GM19463 (cell line): Measurements from ENCODE around the gene ST6GAL1.
A peak's percentile ranks its signal among the peaks of the same experiment; 100 is the strongest.

ENCODE experiments used
- ATAC-seq: cut with Tn5 transposase; IDR thresholded peaks from one replicate; pipeline ENCODE4 v1.9.1; 2021; ENCODE audit warnings: mild to moderate bottlenecking, moderate library complexity; ENCODE audit not compliant: unreplicated experiment

ST6GAL1 gene

DNA sequence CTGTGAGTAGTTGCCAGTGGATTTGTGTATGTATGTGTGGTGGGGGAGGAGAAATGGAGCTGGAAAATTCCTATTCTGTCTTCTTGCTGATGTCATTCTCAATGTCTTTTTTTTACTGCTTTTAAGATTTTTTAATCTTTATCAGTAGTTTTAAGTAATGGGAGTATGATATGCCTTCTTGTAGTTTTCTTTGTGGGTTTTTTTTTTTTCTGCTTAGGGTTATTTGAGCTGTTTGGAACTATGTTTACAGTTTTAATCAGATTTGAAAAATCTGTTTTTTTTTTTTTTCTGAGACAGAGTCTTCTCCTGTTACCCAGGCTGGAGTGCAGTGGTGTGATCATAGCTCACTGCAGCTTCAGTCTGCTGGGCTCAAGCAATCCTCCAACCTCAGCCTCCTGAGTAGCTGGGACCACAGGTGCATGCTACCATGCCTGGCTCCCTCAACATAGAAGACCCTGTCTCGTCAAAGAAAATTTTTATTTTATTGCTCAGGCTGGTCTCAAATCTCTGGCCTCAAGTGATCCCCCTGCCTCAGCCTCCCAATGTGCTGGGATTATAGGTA is 171.8 kb downstream of the ST6GAL1 start:
- no peak for ATAC-seq

DNA sequence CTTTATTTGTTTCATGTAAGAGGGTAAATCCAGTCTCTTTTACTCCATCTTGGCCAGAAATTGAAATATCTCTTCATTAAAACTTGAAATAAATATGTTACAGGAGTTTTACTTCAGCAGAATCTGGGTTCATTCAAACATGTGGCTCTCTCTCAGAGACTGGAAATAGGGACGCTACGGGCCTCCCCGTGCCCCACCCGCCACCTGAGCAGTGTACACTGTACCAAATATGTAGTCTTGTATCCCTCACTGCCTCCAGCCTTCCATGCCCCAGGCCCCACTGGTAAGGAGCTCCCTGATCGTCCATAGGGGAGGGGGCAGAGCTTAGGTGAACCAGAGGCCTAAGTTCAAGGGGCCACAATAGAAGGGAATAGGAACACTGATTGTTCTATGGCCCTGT is 172.9 kb downstream of the ST6GAL1 start:
- ATAC-seq: no peak

DNA sequence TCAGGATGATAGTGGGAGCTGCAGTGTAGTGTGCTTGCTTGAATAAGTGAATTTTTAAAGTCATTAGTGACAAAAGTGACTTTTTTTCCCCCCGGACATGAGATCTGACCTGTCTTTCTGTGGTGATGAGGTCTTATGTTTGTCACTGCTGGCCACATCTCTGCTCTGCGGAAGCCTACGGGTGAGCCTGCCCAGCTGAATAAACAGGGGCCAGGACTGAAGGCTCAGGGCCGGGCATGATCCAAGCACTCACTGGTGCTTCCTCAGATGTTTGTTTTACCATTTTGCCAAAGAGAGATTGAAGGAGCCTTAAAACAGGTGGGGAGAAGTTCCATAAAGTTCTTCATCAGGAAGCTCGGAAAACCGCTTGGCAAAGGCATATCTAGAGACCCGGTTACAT is 174.0 kb downstream of the ST6GAL1 start:
- no peak for ATAC-seq

DNA sequence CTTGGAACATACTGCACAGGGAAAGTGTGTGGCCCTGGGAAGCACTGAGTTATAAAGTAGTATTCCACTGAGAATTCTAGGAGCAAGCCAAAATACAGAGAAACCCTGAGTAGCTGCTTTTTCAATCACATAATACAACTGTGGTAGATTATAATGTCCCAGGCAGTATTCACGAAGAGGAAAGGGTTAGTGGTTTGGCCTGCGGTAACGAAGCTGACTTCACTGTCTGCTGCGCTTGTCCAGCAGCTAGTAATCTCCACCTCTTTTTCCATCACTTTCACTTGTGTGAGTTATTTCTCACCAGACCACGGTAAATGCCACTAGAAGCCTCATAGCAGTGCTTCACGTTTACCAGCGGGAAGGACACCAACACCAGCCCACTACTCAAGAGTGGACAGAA is 174.6 kb downstream of the ST6GAL1 start:
- no peak for ATAC-seq

DNA sequence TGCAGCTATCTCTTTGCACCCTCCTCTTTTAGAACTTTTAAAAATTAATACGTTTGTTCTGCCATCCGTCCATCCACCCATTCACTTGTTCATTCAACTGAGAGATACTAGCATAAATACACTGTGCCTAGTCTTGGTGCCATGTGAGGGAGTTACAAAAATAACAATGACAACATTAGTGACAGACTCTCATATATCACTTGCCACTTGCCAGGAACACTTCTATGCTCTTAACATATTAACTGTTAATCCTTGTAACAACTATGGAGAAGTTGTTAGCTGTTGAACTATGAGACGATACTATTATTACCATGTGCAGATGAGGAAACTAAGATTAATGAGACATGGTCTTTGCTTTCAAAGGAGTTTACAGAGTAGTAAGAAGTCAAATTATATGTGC is 175.4 kb downstream of the ST6GAL1 start:
- no peak for ATAC-seq

DNA sequence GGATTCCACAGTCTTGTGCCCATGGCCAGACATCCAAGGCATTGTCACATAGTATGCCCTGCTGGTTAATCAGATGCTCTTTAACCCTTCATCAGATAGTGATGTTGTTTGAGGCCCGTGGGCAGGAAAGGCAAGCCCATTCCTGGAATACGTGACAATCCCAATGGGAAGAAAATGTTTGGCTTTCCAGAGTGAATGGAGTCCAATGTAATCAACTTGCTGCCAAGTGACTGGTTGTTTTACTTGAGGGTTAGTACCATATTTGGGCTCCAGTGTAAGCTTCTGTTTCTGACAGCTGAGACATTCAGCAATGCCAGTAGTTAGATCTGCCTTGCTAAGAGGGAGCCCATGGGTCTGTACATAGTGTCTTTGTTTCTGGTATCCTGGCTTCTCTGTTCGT is 177.7 kb downstream of the ST6GAL1 start:
- no peak for ATAC-seq

DNA sequence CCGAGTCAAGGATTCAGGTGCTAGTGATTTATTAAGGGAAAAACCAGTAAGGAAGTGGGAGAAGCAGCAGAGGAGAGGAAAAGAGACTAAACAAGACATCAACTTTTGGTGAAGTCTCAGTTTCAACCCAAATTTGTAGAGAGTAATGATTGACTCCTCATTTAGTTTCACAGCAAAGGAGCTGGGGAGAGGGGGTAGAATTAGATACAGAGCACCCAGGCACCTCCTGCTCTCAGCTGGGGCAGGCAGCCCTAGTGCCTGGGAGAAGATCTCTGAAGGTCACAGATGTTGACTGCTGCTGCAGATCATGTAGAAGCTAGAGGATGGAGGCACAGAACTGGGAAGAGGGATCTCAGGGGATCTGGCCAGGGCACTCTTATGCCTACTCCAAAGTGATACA is 179.8 kb downstream of the ST6GAL1 start:
- no peak for ATAC-seq

DNA sequence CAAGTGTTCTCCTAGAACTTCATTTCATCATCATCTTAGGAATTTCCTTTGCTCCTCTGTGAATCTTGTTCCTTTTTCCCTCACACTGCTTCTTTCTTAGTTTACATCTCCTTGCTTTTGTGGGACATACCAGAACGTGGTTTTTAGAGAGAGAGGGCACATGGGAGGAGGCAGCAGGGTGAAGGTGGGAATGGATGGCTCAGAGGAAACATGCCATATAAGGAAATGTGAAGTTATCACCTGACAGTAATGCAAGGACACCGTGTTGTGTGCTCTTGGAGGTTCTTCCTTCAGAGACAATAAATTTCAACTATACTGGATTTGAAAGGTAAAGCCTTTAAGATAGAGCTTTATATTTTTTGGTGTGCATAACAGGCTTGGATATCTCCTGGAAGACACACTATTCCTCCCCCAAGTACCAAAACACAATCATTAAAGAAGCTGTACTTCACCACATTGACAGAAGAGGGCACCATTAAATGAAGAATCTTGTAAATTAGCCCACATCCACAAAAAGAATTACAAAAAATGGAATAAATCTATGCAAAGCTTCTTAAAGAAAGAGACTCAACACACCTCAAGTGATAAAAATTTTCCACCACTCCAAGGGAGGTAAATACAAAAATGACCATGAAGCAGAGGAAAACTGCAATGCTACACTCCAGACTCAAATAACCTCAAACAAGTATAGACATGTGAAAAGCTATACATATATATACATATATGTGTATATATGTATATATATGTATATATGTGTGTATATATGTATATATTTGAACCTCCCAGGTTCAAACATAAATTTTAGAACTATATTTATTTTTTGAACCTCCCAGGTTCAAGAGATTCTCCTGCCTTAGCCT is 182.8 kb downstream of the ST6GAL1 start:
- ATAC-seq: no peak

DNA sequence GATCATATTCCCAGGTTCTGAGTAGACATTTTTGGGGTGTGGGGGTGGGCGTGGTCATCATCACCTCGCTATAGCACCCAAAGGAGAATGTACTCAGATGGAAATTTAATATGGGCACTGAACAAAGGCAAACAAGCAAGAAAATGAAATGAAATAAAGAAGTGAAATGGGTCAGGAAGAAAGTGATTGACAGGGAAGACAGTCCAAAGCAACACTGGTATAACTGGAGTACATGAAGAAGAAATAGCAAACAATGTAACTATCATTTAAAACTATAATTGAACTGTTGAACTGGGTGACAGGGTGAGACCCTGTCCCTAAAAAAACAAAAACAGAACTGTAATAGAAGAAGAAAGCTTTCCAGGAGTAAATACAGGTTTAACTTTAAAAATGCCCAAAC is 184.2 kb downstream of the ST6GAL1 start:
- ATAC-seq: no peak

DNA sequence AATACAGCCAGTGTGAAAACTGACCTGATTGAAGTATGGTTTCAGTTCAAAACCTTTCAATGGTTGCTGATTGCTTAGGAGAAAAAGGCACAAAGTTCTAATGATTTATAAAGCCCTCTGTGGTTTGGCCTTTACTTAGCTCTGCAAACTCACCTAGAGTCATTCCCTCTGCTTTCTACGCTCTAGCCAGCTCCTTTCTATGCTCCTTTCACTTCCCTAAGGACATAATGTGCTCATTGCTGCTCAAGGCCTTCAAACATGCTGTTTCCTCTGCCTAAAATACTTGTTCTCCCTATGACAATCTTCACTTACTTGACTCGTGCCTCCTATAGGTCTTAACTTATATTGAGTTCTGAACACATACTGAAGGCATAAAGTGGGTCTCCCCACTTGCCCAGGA is 190.0 kb downstream of the ST6GAL1 start:
- no peak for ATAC-seq

DNA sequence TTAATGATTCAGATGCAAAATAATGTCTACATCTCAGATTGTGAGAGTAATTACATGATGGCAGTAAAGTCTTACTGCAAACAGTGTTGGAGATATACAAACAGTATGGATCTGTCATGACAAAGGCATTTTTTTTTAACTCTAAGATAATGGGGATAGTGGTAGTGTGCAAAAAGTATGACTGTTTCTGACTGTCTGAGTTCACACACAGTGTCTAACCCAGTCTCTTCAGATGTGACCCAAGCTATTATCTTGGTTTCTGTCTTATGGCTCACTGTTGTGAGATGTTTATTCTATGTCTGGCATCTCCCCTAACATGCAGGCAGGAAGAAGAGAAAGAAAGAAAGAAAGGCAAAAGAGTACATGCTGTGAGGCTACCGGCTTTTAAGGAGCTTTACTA is 191.9 kb downstream of the ST6GAL1 start:
- no peak for ATAC-seq

DNA sequence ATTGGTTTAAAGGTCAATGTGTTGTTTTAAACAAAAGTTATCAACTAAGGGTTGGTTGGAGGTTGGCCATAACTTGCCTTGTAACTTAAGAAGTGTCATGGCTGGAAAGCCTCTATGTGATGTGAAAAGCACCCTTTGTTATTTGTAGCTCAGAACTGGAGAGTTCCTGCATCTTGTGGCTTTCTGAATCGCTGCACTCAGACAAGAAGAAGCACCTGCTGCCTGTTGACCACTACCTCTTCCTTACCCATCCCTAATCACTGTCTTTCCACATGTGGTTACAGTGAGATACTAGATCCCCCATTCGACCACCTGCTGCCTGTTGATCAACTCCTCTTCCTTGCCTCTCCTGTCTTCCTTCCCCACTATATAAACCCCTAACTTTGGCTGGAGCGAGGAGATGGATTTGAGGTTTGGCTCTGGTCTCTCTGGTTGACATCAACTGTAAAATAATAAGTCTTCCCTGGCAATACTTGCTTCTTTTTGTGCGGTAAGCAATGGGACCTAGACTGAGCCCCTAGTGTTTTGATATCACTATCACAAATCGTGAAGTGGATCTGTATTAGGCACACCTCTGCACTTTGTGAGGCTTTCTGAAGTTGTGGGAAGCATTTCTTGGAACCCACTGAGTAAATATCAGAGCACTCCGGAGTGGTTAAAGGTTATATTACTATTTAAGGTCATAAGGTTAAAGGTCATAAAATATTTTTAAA is 195.1 kb downstream of the ST6GAL1 start:
- ATAC-seq: peak; percentile 81
